Activated CD4-positive, CD25-positive, alpha-beta regulatory T cell treated with anti-CD3 and anti-CD28 coated beads, Interleukin-2, amount 50 U/mL, for 16 hours (primary cell): ENCODE measurements around the gene STK32C.

Experiments
- DNase-seq: peaks from one replicate; pipeline ENCODE4 v3.0.0-alpha.2; 2020; ENCODE audit warnings: low read depth, low spot score

The STK32C gene

GRCh38 chr10:132282667-132283603 is 24.8 kb downstream of the STK32C start:
- no peak for DNase-seq

GRCh38 chr10:132281915-132282666 is 25.7 kb downstream of the STK32C start:
- no peak for DNase-seq

- DNase-seq: no peak
These were observed 27.1 kb downstream of the STK32C start for GRCh38 chr10:132280646-132281074.

GRCh38 chr10:132279873-132280645 is 27.7 kb downstream of the STK32C start:
- no peak for DNase-seq

GRCh38 chr10:132277311-132277741 is 30.4 kb downstream of the STK32C start:
- DNase-seq: no peak

GRCh38 chr10:132276706-132277105 is 31.0 kb downstream of the STK32C start:
- DNase-seq: no peak

GRCh38 chr10:132276179-132276675 is 31.5 kb downstream of the STK32C start:
- DNase-seq: no peak

GRCh38 chr10:132275426-132276178 is 32.1 kb downstream of the STK32C start:
- no peak for DNase-seq

- DNase-seq: no peak
These were observed 32.8 kb downstream of the STK32C start for GRCh38 chr10:132274986-132275385.

- DNase-seq: no peak
These were observed 33.2 kb downstream of the STK32C start for GRCh38 chr10:132274581-132274980.

- no peak for DNase-seq
These were observed 33.8 kb downstream of the STK32C start for GRCh38 chr10:132273966-132274365.

- no peak for DNase-seq
These were observed 34.3 kb downstream of the STK32C start for GRCh38 chr10:132273304-132273944.

GRCh38 chr10:132272231-132272971 is 35.3 kb downstream of the STK32C start:
- DNase-seq: no peak

GRCh38 chr10:132271458-132272230 is 36.1 kb downstream of the STK32C start:
- no peak for DNase-seq

GRCh38 chr10:132270721-132271457 is 36.9 kb downstream of the STK32C start:
- DNase-seq: no peak

- DNase-seq: no peak
These were observed 37.5 kb downstream of the STK32C start for GRCh38 chr10:132270256-132270655.

GRCh38 chr10:132269266-132270230 is 38.2 kb downstream of the STK32C start:
- DNase-seq: no peak
